GM21526 (cell line): ENCODE results near the gene WDR37.
"Not testable (repeated sequence)": the region's sequence is repeated elsewhere in the genome, so short reads cannot be mapped to it uniquely, and the experiment has no call there.

Experiments used
- ATAC-seq: cut with Tn5 transposase; IDR thresholded peaks from one replicate; pipeline ENCODE4 v1.9.1; 2021; ENCODE audit warnings: moderate library complexity; ENCODE audit not compliant: unreplicated experiment, low FRiP score

The WDR37 gene

GRCh38 chr10:1040133-1040532, 16.1 kb upstream of the WDR37 start:
- no peak for ATAC-seq

- no peak for ATAC-seq
Measured at GRCh38 chr10:1041514-1041913, 14.7 kb upstream of the WDR37 start.

GRCh38 chr10:1043532-1043995, 12.6 kb upstream of the WDR37 start:
- peak; percentile 37 for ATAC-seq

GRCh38 chr10:1044146-1044545, 12.0 kb upstream of the WDR37 start:
- no peak for ATAC-seq

- ATAC-seq = no peak
Measured at GRCh38 chr10:1044964-1045363, 11.2 kb upstream of the WDR37 start.

GRCh38 chr10:1045415-1045814, 10.8 kb upstream of the WDR37 start:
- no peak for ATAC-seq

- no peak for ATAC-seq
Measured at GRCh38 chr10:1047937-1048336, 8.2 kb upstream of the WDR37 start.

GRCh38 chr10:1048349-1048731, 7.8 kb upstream of the WDR37 start:
- no peak for ATAC-seq

GRCh38 chr10:1048732-1049424, 7.3 kb upstream of the WDR37 start, which contains the start of gene IDI1:
TSS of gene IDI1 (minus strand) at chr10:1049119. CDS start at chr10:1049003, 116 bp downstream.
- peak; percentile 82 for ATAC-seq

- no peak for ATAC-seq
Measured at GRCh38 chr10:1049425-1049958, 6.7 kb upstream of the WDR37 start.

- no peak for ATAC-seq
Measured at GRCh38 chr10:1050145-1050544, 6.0 kb upstream of the WDR37 start.

GRCh38 chr10:1050554-1050953, 5.6 kb upstream of the WDR37 start:
- no peak for ATAC-seq

- no peak for ATAC-seq
Measured at GRCh38 chr10:1054684-1055083, 1.5 kb upstream of the WDR37 start.

GRCh38 chr10:1057106-1057657, 997 bp downstream of the WDR37 start:
- peak; percentile 17 for ATAC-seq

- no peak for ATAC-seq
Measured at GRCh38 chr10:1058017-1058416, 1.8 kb downstream of the WDR37 start.

- no peak for ATAC-seq
Measured at GRCh38 chr10:1059902-1060301, 3.7 kb downstream of the WDR37 start.

GRCh38 chr10:1061930-1062774, 6.0 kb downstream of the WDR37 start:
- ATAC-seq = no peak

- ATAC-seq = no peak
Measured at GRCh38 chr10:1063232-1063865, 7.2 kb downstream of the WDR37 start.

GRCh38 chr10:1064964-1065247, 8.7 kb downstream of the WDR37 start:
- ATAC-seq = no peak

- ATAC-seq = not testable (repeated sequence)
Measured at GRCh38 chr10:1066734-1067133, 10.5 kb downstream of the WDR37 start.
